NT2/D1 (cell line): ENCODE measurements around the gene KCNJ6.
"Not testable (repeated sequence)": the region's sequence is repeated elsewhere in the genome, so short reads cannot be mapped to it uniquely, and the experiment has no call there.

Experiments
- DNase-seq: peaks from one replicate; pipeline ENCODE4 v3.0.0-alpha.2; 2011; ENCODE audit warnings: low read depth, low spot score
- H3K27me3 ChIP-seq: 2 replicates; pipeline ENCODE4 v1.6.0; 2011; ENCODE audit warnings: mild to moderate bottlenecking; ENCODE audit not compliant: insufficient read length, insufficient read depth
- H3K36me3 ChIP-seq: 2 replicates; pipeline ENCODE4 v1.6.1; 2011; ENCODE audit warnings: mild to moderate bottlenecking, low read length, mixed read lengths; ENCODE audit not compliant: insufficient read depth, insufficient read length
- H3K4me1 ChIP-seq: 2 replicates; pipeline ENCODE4 v1.5.1; 2011; ENCODE audit not compliant: insufficient read depth, insufficient read length
- H3K4me3 ChIP-seq: 2 replicates; pipeline ENCODE4 v1.5.1; 2011; ENCODE audit warnings: low read depth; ENCODE audit not compliant: insufficient read length
- H3K9ac ChIP-seq: 2 replicates; pipeline ENCODE4 v1.6.0; 2011; ENCODE audit warnings: low read depth; ENCODE audit not compliant: insufficient read length
- H3K9me3 ChIP-seq: 2 replicates; pipeline ENCODE4 v1.5.1; 2011; ENCODE audit warnings: mild to moderate bottlenecking, low read length; ENCODE audit not compliant: insufficient read depth
- SUZ12 ChIP-seq: IDR thresholded peaks from 2 replicates; pipeline ENCODE4 v1.6.1; 2011; ENCODE audit not compliant: insufficient read length, insufficient read depth; ENCODE audit errors: extremely low read depth
- YY1 ChIP-seq: IDR thresholded peaks from 2 replicates; pipeline ENCODE4 v1.6.1; 2011; ENCODE audit not compliant: insufficient read length, insufficient read depth
- ZNF274 ChIP-seq: IDR thresholded peaks from 2 replicates; pipeline ENCODE4 v1.6.1; 2011; ENCODE audit warnings: mild to moderate bottlenecking, low read depth, low read length

The KCNJ6 gene

DNA sequence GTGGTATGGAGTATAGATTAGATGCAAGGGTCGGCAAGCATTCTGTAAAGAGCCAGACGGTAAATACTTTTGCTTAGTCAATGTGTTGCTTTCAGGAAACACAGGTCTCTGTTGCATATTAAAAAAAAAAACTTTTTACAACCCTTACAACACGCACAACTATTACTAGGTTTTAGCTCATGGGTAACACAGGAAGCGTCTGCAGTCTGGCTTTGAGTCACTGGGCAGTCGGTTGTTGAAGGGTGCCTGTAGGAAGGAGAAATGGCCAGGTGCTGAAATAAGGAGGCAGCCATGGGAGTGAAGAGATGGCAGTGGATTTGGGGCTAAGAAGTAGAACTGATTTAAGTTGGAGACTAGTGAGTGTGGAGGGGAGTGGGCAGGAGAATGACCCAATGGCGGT lies 192.1 kb downstream of the KCNJ6 start:
- Histone ChIP-seq H3K36me3 (no peaks in the 10 kb centered on the region), H3K4me3 (no peak overlapping the region), H3K9ac (no peak overlapping the region), H3K4me1 (no peaks in the 10 kb centered on the region), H3K27me3 (no peaks in the 10 kb centered on the region), H3K9me3 (no peaks in the 10 kb centered on the region)
- TF ChIP-seq ZNF274, result no peak
- no peak for TF ChIP-seq SUZ12
- no peak for TF ChIP-seq YY1
- no peak for DNase-seq

- no peak for DNase-seq
- Histone ChIP-seq H3K9me3 (no peaks in the 10 kb centered on the region), H3K9ac (no peak overlapping the region), H3K27me3 (no peaks in the 10 kb centered on the region), H3K4me1 (no peaks in the 10 kb centered on the region), H3K36me3 (no peaks in the 10 kb centered on the region), H3K4me3 (no peak overlapping the region)
- TF ChIP-seq ZNF274 (no peak), YY1 (no peak), SUZ12 (no peak)
Measured at GRCh38 chr21:37717534-37717933, 198.7 kb downstream of the KCNJ6 start.

DNA sequence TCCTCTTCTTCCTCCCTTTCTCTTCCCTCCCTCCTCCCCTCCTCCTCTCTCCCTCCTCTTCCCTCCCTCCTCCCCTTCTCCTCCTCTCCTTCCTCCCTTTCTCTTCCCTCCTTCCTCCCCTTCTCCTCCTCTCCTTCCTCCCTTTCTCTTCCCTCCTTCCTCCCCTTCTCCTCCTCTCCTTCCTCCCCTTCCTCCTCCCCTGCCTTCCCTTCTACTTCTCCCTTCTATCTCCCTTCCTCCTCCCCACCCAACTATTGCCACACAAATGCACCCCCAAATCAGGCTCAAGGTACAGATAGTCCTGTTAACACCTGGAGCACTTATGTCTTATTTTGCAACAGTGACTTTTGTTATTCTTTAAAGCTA lies 203.7 kb downstream of the KCNJ6 start:
- not testable (repeated sequence) for H3K27me3 ChIP-seq, H3K9me3 ChIP-seq, H3K9ac ChIP-seq, H3K4me3 ChIP-seq, DNase-seq, H3K4me1 ChIP-seq, H3K36me3 ChIP-seq

GRCh38 chr21:37711836-37712568 lies 204.3 kb downstream of the KCNJ6 start:
- Histone ChIP-seq H3K36me3 (no peaks in the 10 kb centered on the region), H3K4me3 (no peak overlapping the region), H3K27me3 (no peaks in the 10 kb centered on the region), H3K9me3 (no peaks in the 10 kb centered on the region), H3K9ac (no peak overlapping the region), H3K4me1 (no peaks in the 10 kb centered on the region)
- DNase-seq, result peak; percentile 74
- TF ChIP-seq ZNF274, result no peak
- no peak for TF ChIP-seq YY1
- no peak for TF ChIP-seq SUZ12

GRCh38 chr21:37711286-37711829 lies 204.9 kb downstream of the KCNJ6 start:
- Histone ChIP-seq H3K27me3 (no peaks in the 10 kb centered on the region), H3K9ac (no peak overlapping the region), H3K4me1 (no peaks in the 10 kb centered on the region), H3K4me3 (no peak overlapping the region), H3K36me3 (no peaks in the 10 kb centered on the region), H3K9me3 (0 out of 2 replicates have a peak, but pooled peaks cover under 1% of the 10 kb centered on the region)
- no peak for DNase-seq
- TF ChIP-seq ZNF274 (no peak), SUZ12 (no peak), YY1 (no peak)

GRCh38 chr21:37710546-37711285 lies 205.5 kb downstream of the KCNJ6 start:
- TF ChIP-seq ZNF274 (no peak), YY1 (no peak), SUZ12 (no peak)
- Histone ChIP-seq H3K9ac (no peak overlapping the region), H3K4me3 (no peak overlapping the region), H3K36me3 (no peaks in the 10 kb centered on the region), H3K9me3 (0 out of 2 replicates have a peak, but pooled peaks cover 7% of the 10 kb centered on the region), H3K27me3 (no peaks in the 10 kb centered on the region), H3K4me1 (no peaks in the 10 kb centered on the region)
- no peak for DNase-seq

- no peaks in the 10 kb centered on the region for H3K27me3 ChIP-seq
- no peak for DNase-seq
- no peak overlapping the region for H3K9ac ChIP-seq
- H3K4me1 ChIP-seq, result no peaks in the 10 kb centered on the region
- no peaks in the 10 kb centered on the region for H3K36me3 ChIP-seq
- TF ChIP-seq YY1 (no peak), ZNF274 (no peak), SUZ12 (no peak)
- no peak overlapping the region for H3K4me3 ChIP-seq
- H3K9me3 ChIP-seq, result 0 out of 2 replicates have a peak, but pooled peaks cover 13% of the 10 kb centered on the region
Measured at GRCh38 chr21:37704751-37705150, 211.5 kb downstream of the KCNJ6 start.
